B cell (primary cell): ENCODE measurements around the gene MKRN3. TPM values are rescaled to one million over a fixed set of nuclear protein-coding genes. Genes with fewer than 3 reads are reported as not detected.

ENCODE experiments used
- ATAC-seq: fragments of 200-7000 bp; cut with Tn5 transposase; one replicate; pipeline ENCODE4 v1.10.0; 2021; ENCODE audit warnings: low read depth, mild to moderate bottlenecking, moderate number of reproducible peaks, moderate library complexity
- CTCF ChIA-PET: fragments of 350-600 bp; sonication (Branson Sonifier 250); formaldehyde crosslinking; loops from one replicate; lab custom pipeline; 2021; ENCODE audit warnings: antibody characterized with exemption, inconsistent platforms; lab: Charles Lee
- POLR2A ChIA-PET: fragments of 350-600 bp; sonication (Branson Sonifier 250); formaldehyde crosslinking; loops from one replicate; lab custom pipeline; 2021; ENCODE audit warnings: antibody characterized with exemption; lab: Charles Lee
- DNase-seq: peaks from one replicate; pipeline ENCODE4 v3.0.0; 2013
- H2AFZ ChIP-seq: 2 replicates; pipeline ENCODE4 v1.6.1; 2012; ENCODE audit warnings: mild to moderate bottlenecking, low read depth, low read length; ENCODE audit not compliant: insufficient read depth, poor library complexity, severe bottlenecking
- H3K27ac ChIP-seq, 2 donors: 1 replicate in 1 of 2; 2 replicates in 1 of 2; pipeline ENCODE4 v1.5.1; 2012 to 2013; ENCODE audit warnings: low read length in 2 of 2, mild to moderate bottlenecking in 2 of 2, moderate library complexity in 1 of 2
- H3K27me3 ChIP-seq, 4 experiments: fragments of 200-600 bp in 1 of 4; sonication (generic) in 1 of 4; replicated peaks in 1 of 4; 1 replicate in 2 of 4; 2 replicates in 2 of 4; pipeline versions ENCODE4 v1.6.1 to v1.7.0; 2013 to 2016; ENCODE audit warnings: low read length in 3 of 4, mild to moderate bottlenecking in 2 of 4, mixed read lengths in 1 of 4, moderate library complexity in 1 of 4; ENCODE audit not compliant: insufficient read depth in 4 of 4, control insufficient read depth in 3 of 4; ENCODE audit errors: control extremely low read depth in 1 of 4
- H3K36me3 ChIP-seq, 2 experiments: replicated peaks in 1 of 2; 1 replicate in 1 of 2; 2 replicates in 1 of 2; pipeline versions ENCODE4 v1.6.1 to v1.7.1; 2013; ENCODE audit warnings: low read length in 1 of 2; ENCODE audit not compliant: insufficient read depth in 2 of 2, control insufficient read depth in 1 of 2; ENCODE audit errors: control extremely low read depth in 1 of 2, extremely low read depth in 1 of 2
- H3K4me1 ChIP-seq, 2 donors: fragments of 200-600 bp in 1 of 2; sonication (generic) in 1 of 2; 1 replicate in 1 of 2; 2 replicates in 1 of 2; pipeline versions ENCODE4 v1.5.1 to v1.6.1; 2013 to 2017; ENCODE audit warnings: low read length in 2 of 2; ENCODE audit not compliant: control insufficient read depth in 2 of 2, insufficient read depth in 2 of 2
- H3K4me2 ChIP-seq: replicated peaks from 2 replicates; pipeline ENCODE3; 2012; ENCODE audit warnings: mild to moderate bottlenecking, low read depth, low read length; ENCODE audit not compliant: poor library complexity, severe bottlenecking
- H3K4me3 ChIP-seq, 5 experiments: fragments of 200-600 bp in 1 of 5; sonication (generic) in 1 of 5; 1 replicate in 3 of 5; 2 replicates in 2 of 5; pipeline versions ENCODE4 v1.5.1 to v1.7.0; 2011 to 2016; ENCODE audit warnings: low read length in 4 of 5, mild to moderate bottlenecking in 4 of 5, low read depth in 2 of 5, control low read depth in 1 of 5, moderate library complexity in 1 of 5; ENCODE audit not compliant: insufficient read depth in 1 of 5; ENCODE audit errors: control extremely low read depth in 1 of 5, extremely low read depth in 1 of 5
- H3K79me2 ChIP-seq: fragments of 200-600 bp; sonication (generic); one replicate; pipeline ENCODE4 v1.6.0; 2016; ENCODE audit warnings: low read length; ENCODE audit not compliant: control insufficient read depth, insufficient read depth
- H3K9ac ChIP-seq: fragments of 200-600 bp; sonication (generic); 2 replicates; pipeline ENCODE4 v1.6.1; 2017; ENCODE audit warnings: mild to moderate bottlenecking, low read length, moderate library complexity
- H3K9me3 ChIP-seq, 3 donors: one replicate each; pipeline versions ENCODE4 v1.6.1 to v1.7.1; 2013; ENCODE audit warnings: low read length in 2 of 3; ENCODE audit not compliant: control insufficient read depth in 2 of 3, insufficient read depth in 1 of 3; ENCODE audit errors: control extremely low read depth in 1 of 3
- H4K20me1 ChIP-seq: 2 replicates; pipeline ENCODE4 v1.6.0; 2012; ENCODE audit warnings: mild to moderate bottlenecking, low read length; ENCODE audit not compliant: insufficient read depth, control insufficient read depth, poor library complexity, severe bottlenecking
- H3K27ac Mint-ChIP-seq: one replicate; pipeline ENCODE4 v1.8.0; 2021; ENCODE audit warnings: mixed read lengths
- H3K27me3 Mint-ChIP-seq: one replicate; pipeline ENCODE4 v1.8.0; 2021; ENCODE audit warnings: mixed read lengths
- H3K4me1 Mint-ChIP-seq: one replicate; pipeline ENCODE4 v1.8.0; 2021; ENCODE audit warnings: mixed read lengths
- H3K4me3 Mint-ChIP-seq: one replicate; pipeline ENCODE4 v1.8.0; 2021; ENCODE audit warnings: mixed read lengths
- H3K9me3 Mint-ChIP-seq: one replicate; pipeline ENCODE4 v1.8.0; 2022; ENCODE audit warnings: mixed read lengths; ENCODE audit not compliant: insufficient read depth
- CTCF ChIP-seq: fragments of 200-600 bp; IDR thresholded peaks from one replicate; pipeline ENCODE4 v1.8.0; 2022; ENCODE audit warnings: antibody characterized with exemption, mild to moderate bottlenecking
- EZH2 ChIP-seq: IDR thresholded peaks from 2 replicates; pipeline ENCODE4 v1.6.1; 2012; ENCODE audit warnings: borderline replicate concordance, low read depth, mild to moderate bottlenecking, moderate library complexity, low read length; ENCODE audit not compliant: insufficient read depth, poor library complexity, severe bottlenecking
- WGBS: methylation state at CpG from one replicate; pipeline ENCODE4 v1.1.5; 2013; ENCODE audit warnings: missing lambda C conversion rate; ENCODE audit not compliant: insufficient coverage; 5-methylcytosine and 5-hydroxymethylcytosine counted together
- intact Hi-C: fragments of 100-400 bp; cut with micrococcal nuclease; formaldehyde crosslinking; loops from one replicate; pipeline ENCODE4 v1.10.0; 2022
- polyA plus RNA-seq: library from polyadenylated mRNA; depleted of rRNA; stranded (reverse); fragments of >200 nt; gene quantifications from 2 replicates; pipeline ENCODE4 v1.2.3, GENCODE V29; 2012
- total RNA-seq, 2 donors: library from RNA; stranded (reverse); fragments of 120-200 nt in 1 of 2; gene quantifications; 1 replicate in 1 of 2; 2 replicates in 1 of 2; pipeline versions ENCODE4 v1.2.3 to v1.2.4, GENCODE V29; 2013 to 2022

Gene MKRN3
- total and polyA plus RNA-seq, 2 donors (not counting 1 experiment from before 2014, with no cell fraction given): 0.61 to 0.76 TPM

- no peak overlapping the region for H3K4me2 ChIP-seq
- no peaks in the 10 kb centered on the region for H3K36me3 ChIP-seq
- intact Hi-C loops: no loop called here
- H2AFZ ChIP-seq: no peak overlapping the region
- no peaks in the 10 kb centered on the region for H3K79me2 ChIP-seq
- no peaks in the 10 kb centered on the region for H3K9me3 Mint-ChIP-seq
- no peaks in the 10 kb centered on the region for H3K9me3 ChIP-seq
- no peaks in the 10 kb centered on the region for H3K4me1 Mint-ChIP-seq
- H3K27ac Mint-ChIP-seq: no peak overlapping the region
- no peaks in the 10 kb centered on the region for H4K20me1 ChIP-seq
- H3K4me3 Mint-ChIP-seq: no peak overlapping the region
- no peaks in the 10 kb centered on the region for H3K4me1 ChIP-seq
- WGBS: 64% methylated on average over 1 of the region's 3 CpGs
- ATAC-seq (no peak), DNase-seq (no peak)
- ChIA-PET CTCF (interaction anchor here (0.6 kb wide), 1 partner anchor 38 kb away, joined by 3 read pairs; no protein-coding TSS in a partner anchor), POLR2A (no interaction called here)
- H3K27me3 Mint-ChIP-seq: no peaks in the 10 kb centered on the region
- H3K27ac ChIP-seq: no peak overlapping the region
- no peak overlapping the region for H3K9ac ChIP-seq
- no peak overlapping the region for H3K4me3 ChIP-seq
- TF ChIP-seq CTCF (no peak), EZH2 (no peak)
- no peaks in the 10 kb centered on the region for H3K27me3 ChIP-seq
These were observed 17.4 kb upstream of the MKRN3 start for GRCh38 chr15:23548071-23548470.

GRCh38 chr15:23561914-23562313, 3.6 kb upstream of the MKRN3 start:
- no peak overlapping the region for H3K4me3 Mint-ChIP-seq
- intact Hi-C loops: no loop called here
- CTCF ChIA-PET: no interaction called here

More at GRCh38 chr15:23561914-23562313, 3.6 kb upstream of the MKRN3 start:
- Histone ChIP-seq H3K9me3 (peaks cover 0 to 12% (median 2%) of the 10 kb centered on the region in 3 donors), H3K9ac (no peak overlapping the region), H3K4me3 (no peak overlapping the region), H3K4me2 (no peak overlapping the region), H3K4me1 (no peaks in the 10 kb centered on the region), H4K20me1 (no peaks in the 10 kb centered on the region), H3K79me2 (no peaks in the 10 kb centered on the region), H3K27ac (no peak overlapping the region), H3K36me3 (no peaks in the 10 kb centered on the region), H2AFZ (no peak overlapping the region), H3K27me3 (peaks cover 0 to 4% (median 0%) of the 10 kb centered on the region in 4 experiments)
- WGBS: 45% methylated on average over 18 of the region's 19 CpGs
- Mint-ChIP-seq H3K4me1 (no peaks in the 10 kb centered on the region), H3K9me3 (no peaks in the 10 kb centered on the region), H3K27me3 (no peaks in the 10 kb centered on the region), H3K27ac (no peak overlapping the region)
- DNase-seq (no peak), ATAC-seq (no peak)
- POLR2A ChIA-PET: no interaction called here
- TF ChIP-seq EZH2 (no peak), CTCF (no peak)
